HG03565 (cell line): ENCODE results near the gene IFT81.
"Not testable (repeated sequence)": the region's sequence is repeated elsewhere in the genome, so short reads cannot be mapped to it uniquely, and the experiment has no call there.

Experiments
- ATAC-seq: cut with Tn5 transposase; IDR thresholded peaks from one replicate; pipeline ENCODE4 v1.9.1; 2021; ENCODE audit warnings: mild to moderate bottlenecking, moderate library complexity; ENCODE audit not compliant: unreplicated experiment

IFT81 gene

DNA sequence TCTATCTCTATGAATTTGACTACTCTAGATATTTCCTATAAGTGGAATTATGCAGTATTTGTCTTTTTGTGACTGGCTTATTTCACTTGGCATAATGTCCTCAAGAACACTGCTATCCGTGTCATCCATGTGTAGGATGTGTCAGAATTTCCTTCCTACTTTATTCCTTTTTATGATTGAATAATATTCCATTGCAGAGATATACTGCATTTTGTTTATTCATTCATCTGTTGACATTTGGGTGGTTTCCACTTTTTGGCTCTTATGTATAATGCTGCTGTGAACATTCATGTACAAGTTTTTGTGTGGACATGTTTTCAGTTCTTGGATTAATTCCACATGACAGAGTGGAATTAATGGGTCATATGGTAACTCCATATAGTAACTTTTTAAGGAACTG lies 111.2 kb downstream of the IFT81 start:
- ATAC-seq, result no peak

DNA sequence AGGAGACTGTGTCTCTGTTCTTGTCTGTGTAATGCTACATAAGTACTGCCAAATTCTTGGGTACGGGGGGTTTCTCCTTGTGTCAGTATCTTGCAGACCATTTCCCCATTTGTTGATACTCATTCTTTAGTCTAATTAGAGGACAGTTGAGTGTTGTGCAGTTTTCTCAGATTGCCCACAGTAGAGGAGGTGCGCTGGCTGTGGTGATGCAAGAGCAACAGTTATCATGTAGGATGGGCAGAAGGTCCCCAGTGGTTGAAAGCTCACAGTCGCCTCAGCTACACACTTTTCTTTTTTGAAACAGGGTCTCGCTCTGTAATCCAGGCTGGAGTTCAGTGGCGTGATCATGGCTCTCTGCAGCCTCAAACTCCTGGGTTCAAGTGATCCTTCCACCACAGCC lies 119.1 kb downstream of the IFT81 start:
- no peak for ATAC-seq

DNA sequence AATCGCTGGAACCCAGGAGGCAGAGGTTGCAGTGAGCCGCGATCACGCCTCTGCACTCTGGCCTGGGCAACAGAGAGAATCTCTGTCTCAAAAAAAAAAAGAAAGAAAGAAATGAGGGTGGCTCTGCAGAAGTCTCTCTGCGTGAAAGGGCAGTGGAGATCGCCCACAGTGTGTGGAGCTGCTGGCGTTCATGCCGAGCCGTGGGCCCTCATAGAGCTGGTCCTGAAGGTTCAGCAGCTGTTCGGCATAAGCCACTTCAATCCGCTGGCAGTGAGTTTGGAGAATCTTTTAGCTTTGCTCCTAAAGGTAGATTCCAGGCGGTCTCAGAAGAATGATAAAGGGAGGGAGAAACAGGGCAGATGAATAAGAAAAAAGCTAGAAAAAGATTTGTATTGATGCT lies 120.2 kb downstream of the IFT81 start:
- no peak for ATAC-seq

DNA sequence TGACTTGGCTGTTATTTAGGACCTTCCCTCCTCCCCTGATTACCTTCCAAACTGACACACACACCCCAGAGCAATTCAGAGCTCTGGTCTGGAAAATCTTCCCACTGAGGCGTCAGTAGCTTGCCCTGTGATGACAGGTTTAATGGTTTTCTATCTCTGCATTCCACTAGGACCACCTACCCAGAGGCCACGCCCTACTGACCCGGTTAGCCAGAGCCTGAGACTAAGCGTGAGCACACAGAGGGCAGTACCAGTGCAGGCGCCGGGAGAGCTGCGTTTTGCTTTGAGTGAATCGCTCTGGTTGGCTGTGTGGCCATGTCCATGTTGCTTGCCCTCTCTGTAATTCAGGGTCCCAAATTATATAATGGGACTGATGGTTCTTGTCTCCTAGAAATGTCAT lies 120.7 kb downstream of the IFT81 start:
- no peak for ATAC-seq

DNA sequence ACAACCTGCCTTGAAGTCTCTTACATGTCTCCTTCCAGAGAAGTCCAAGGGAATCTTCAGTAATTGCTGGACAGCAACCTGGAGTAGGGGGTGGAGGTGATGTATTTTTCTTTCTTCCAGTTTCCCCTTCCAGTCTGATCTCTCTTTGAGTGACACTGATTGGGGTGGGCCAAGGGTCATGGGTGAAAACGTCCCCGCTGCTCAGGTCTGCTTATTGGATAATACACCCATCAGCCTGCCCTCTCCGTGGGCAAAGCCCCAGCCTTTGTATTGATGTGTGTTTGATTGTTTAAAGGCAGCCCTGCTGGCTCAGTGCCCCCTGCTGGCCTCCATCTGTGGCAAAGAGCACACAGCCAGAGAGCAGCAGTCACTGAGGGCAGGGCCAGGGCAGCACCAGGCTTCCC lies 121.2 kb downstream of the IFT81 start:
- no peak for ATAC-seq

DNA sequence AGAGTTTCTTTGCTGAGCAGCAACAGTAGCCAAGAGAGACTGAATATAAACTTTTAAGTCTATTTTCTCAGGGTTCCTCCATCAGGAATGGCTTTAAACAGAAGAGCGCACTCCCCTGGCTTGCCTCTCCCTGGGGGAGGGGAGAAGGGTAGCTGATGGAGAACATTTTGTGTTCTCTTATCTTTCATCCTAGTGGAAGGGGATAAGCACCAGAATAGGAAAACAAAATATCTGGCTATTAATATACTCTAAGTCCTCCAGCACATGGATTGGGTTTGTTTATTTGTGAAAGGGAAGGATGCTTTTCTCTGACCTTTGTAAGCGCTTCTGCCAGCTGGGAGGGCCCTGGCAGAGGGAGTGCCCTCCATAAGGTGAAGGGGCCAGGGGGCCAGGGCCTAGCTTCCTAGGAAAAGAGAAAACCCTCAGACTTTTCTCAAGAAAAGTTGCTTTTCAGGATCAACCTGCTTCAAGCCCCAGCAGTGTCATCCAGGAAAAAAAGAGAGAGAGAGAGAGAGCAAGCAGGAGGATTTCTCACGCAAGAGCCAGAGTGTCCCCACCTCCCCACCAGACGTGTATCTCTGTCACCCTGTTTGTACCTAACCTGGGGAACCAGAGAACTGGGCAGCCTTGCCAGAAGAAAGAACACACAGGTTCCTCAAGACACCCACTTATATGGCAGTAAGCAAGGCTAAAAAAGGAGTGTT lies 122.6 kb downstream of the IFT81 start:
- no peak for ATAC-seq

DNA sequence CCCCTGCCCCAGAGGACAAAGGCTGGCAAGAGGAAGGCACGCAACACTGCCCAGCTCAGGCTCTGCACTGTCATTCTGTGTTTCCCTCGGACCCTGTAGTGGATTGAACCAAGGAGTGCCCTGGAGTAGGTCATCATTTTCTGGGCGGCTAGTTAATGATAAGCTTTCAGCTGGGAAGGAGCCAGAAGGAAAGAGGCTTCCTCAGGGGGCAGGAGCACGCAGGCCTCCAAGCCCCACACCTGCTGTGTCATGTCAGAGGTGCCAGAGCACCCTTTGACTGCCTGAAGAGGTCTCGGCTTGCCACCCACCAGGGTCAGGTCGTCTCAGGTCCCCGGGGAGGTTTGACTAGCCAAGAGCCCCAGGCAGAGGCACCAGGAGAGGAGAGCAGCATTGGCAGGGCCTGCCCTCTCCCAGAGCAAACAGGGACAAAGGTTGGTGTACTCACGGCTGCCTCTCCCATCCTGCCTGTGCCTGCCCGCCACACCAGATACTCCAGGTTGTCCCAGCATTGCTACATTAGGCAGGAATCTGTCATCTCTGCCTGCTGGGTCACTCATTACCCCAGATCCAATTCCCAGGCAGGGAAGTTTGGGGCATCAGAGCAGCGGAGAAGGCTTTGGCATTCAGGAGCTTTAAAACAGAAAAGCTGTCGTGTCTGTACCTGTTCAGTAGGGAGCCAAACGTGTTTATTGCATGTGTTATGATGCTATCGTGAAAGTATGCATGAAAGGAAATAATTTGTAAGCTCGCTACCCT lies 123.4 kb downstream of the IFT81 start:
- ATAC-seq, result no peak

DNA sequence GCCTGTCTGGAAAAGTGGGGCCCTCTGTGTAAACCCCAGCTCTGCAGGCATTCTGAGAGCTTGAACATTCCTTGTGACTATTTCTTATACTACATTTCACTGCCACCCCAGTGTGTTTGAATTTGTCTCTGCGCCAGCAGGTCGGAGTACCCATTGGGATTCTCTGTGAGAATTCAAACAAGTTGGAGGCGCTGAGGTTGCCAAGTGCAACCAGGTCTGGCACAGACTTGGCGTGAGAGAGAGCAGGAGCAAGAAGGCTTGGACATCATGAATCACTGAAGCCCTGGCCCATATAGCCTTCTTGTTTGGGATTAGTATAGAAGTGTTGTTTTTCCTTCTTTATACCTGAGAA lies 123.9 kb downstream of the IFT81 start:
- ATAC-seq, result no peak

DNA sequence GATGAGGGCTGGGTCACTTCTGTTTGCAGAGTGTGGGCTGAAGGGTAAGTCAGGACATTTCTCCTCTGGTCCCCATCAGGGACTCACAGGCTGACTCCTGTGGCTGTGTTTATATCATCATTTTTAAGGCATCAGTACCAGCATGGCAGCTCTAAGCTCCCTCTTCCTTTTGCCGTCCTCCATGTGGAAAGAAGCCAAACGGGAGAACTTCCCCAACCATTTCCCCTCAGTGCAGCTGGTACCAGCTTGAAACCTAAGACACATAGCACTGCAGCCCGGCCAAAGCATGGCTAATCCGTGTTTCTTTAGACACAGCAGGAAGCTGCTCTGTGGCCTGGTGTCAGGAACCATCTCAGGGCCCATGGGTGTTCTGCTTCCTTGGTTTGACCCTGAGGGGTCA lies 124.9 kb downstream of the IFT81 start:
- ATAC-seq, result no peak

DNA sequence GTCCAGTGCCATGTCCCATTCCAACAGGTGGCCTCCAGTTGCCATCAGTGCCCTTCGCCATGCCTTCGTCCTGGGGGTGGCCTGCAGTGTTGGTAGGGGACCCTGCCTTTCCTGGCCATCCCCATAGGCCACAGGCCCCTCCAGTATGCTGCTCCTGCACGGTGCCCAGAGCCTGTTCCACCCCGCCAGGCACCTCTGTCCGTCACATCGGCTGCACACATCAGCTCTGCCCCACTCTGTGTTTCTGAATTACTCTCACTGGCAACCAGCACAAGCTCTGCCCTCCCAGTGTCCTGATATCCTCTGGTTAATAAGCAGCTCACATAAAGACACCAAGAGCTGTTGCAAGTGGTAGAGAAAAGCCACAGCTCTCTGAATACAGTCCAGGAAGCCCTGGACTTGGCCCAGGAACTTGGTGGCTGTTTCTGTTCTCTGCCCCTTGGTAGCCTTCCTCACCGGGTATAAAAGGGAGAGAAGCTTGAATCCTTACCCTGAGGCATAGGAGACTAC lies 125.6 kb downstream of the IFT81 start:
- ATAC-seq, result no peak

DNA sequence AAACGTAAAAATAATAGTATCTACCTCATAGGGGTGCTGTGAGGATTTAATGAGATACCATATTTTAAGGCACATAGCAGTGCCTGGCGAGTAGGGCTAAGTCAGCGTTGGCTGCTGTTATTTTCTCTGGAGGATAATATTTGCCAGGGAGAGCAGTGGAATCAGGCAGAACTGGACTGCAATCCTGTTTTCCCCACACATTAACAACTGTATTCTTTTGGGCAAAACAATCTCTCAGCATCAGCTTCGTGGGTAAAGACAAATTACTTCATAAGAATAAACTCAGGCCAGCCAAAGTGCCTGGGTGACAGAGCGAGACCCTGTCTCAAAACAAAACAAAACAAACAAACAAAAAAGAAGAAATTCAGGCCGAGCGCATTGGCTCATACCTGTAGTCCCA lies 127.2 kb downstream of the IFT81 start:
- no peak for ATAC-seq

DNA sequence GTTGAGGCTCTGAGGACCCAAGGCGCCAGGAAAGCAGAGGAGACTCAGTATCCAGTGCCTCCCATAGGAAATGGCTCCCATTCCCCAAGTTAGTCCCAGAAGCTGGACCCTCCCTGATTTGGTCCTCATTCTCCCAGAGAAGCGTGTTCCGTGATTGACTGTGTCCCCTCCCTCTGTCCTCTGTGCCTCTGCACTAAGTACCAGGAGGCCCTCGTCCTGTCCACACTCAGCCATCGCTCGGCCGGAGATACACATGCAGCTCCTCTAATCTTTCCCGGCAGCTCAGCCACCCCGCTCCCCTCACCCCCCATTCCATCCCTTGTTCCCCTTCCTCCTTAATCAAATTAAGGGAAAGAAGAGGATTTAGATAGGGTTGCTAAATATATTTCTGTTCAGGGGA lies 128.6 kb downstream of the IFT81 start:
- no peak for ATAC-seq

DNA sequence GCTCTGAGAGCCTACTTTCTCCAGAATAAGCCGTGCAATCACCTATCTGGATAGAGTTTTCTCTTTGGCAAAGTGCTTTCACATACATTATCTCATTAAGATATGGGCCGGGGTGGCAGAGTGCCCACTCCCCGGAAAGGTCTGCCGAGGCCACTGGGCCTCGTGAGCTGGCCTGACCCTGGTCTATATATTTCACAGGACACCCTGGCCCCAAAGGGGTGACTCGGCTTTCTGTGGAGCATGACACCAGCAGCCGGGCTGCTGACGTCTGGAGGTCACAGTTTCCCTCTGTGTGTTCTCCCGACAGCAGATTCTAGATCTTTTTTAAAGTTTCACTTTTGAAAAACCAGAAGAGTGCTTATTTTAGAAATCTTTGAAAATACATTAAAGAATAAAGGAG lies 129.0 kb downstream of the IFT81 start:
- ATAC-seq, result no peak

DNA sequence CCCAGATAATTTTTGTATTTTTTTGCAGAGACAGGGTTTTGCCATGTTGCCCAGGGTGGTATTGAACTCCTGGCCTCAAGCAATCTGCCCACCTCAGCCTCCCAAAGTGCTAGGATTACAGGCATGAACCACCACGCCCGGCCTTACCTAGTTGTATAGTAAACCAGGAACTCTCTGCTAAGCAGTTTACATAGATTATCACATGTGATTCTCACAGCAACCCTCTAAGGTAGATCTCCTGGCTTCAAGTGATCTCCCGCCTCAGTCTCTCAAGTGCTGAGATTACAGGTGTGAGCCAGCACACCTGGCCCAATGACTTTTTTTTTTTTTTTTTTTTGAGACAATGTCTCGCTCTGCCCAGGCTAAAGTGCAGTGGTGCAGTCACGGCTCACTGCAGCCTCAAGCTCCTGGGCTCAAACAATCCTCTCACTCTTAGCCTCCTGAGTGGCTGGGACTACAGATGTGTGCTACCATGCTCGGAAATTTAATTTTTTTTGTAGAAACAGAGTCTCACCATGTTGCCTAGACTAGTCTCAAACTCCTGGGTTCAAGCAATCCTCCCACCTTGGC lies 130.9 kb downstream of the IFT81 start:
- ATAC-seq, result no peak

DNA sequence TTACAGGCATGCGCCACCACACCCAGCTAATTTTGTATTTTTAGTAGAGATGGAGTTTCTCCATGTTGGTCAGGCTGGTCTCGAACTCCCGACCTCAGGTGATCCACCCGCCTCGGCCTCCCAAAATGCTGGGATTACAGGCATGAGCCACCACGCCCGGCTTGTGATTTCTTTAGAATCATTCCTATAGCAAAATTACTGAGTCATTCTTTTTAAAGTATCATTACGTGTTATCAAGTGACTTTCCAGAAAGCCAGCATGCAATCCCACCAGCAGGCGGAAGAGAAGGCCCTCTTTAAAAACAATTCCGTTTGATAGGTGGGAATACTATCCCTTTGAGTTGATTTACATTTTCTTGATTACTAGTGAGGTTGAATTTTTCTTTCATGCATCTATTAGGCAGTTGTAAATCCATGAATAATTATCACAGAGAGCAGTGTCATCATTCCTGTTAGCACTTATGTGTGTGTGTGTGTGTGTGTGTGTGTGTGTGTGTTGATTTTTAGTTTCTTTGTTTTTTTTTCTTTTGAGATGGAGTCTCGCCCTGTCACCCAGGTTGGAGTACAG lies 131.8 kb downstream of the IFT81 start:
- ATAC-seq, result not testable (repeated sequence)

DNA sequence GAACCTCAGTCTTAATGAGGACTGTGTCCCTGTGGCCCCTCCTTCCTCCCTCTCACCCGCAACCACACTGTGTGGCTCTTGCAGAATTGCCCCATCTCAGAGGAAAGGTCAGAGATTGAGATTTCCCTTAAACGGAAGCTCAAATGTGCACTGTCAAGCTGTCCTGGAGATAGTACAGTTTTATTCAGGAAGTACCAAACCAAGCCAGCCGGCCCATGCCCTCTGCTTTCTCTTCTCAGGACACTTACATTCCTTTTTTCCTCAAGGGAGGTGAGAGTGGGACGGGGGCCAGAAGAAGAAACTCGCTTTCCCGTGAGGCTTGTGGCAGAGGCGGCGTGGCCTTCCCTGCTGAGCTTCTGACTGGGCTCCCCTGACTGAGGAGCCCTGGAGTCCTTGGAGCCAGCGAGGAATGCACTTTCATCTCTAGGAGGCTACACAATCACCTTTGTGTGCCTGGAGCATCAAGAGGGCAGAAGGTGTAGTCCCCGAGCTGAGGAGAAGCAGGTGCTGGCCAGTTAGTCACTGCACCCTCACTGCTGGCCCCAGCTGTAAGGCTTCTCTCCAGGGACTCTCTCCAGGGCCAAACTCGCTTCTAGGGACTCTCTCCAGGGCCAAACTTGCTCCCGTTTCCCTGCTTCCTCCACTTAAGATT lies 132.7 kb downstream of the IFT81 start:
- no peak for ATAC-seq

DNA sequence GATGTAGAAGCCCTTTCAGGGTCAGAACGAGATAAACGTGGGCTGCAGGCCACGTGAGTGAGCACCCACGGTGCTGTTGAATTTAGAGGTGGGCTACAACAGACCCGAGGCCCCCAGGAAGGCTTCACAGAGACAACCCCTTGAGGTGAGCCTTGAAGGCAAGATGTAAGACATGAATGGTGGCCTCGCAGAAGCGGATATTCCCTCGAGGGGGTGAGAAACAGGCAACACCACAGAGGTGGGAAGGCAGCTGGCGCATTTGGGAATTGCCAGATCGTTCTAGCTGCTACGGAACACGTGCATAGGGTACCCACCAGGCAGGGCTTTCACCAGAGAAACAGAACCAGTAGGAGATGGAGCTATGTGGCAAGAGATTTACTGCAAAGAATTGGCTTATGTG lies 134.3 kb downstream of the IFT81 start:
- no peak for ATAC-seq

DNA sequence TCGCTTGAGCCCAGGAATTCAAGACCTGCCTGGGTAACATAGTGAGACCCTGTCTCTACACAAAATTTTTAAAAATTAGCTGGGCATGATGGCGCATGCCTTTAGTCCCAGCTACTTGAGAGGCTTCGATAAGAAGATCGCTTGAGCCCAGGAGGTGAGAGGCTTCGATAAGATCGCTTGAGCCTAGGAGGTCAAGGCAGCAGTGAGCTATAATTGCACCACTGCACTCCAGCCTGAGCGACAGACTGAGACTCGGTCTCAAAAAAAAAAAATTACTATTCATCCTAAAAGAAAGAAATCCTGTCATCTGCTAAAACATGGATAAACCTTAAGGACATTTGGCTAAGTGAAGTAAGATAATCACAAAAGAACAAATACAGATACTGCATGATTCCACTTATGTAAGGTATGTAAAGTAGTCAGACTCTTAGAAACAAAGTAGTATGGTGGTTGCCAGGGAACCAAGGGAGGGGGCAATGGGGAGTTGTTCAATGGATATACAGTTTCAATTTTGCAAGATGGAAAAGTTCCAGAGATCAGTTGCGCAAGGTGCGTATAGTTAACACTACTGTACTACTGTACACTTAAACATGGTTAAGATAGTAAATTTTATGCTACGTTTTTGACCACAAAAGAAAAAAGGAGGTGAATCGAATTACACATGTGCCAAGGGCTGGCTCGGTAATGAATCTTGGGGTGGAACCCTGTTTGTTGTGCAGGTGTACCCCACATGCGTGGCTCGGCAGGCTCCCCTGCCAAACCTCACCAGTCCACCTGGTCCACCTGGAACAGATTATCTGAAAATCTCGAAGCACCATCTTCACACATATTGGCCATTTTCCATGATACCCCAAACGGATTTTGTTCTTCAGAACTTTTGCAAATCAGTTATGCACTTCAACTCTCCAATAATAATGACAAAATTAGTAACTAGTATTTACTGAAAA lies 138.6 kb downstream of the IFT81 start:
- ATAC-seq, result no peak

DNA sequence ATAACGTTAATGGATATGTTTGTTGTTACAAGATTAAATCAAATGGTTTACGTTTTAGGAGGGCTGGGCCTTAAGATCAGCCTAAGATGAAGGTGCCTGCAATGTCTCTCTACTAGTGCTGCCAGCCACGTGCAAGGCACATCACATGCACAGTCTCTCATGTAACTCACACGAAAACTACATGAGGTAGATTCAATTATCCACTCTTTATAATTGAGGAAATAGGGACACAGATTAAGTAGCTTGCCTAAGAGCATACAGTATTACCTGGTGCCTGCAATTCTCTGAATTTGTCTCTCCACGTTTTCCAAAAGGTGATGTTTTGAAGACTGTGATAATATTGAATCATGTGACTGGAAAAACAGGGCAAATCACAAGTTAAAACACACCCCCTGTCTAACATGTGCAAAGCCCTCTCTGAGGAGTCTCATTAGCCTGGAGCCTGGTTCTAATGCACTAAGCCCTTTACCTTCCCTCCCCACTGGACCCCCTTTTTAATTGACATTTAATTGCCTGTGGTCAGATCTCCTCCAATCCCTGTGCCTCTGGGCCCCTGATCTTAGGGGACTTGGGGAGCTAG lies 142.3 kb downstream of the IFT81 start:
- no peak for ATAC-seq
